H9 (cell line): Measurements from ENCODE around the gene MGMT. TPM values are rescaled to one million over a fixed set of nuclear protein-coding genes. Genes with fewer than 3 reads are reported as not detected.

Experiments
- DNase-seq: peaks from one replicate; pipeline ENCODE4 v3.0.0-alpha.2; 2017
- H2AFZ ChIP-seq: one replicate; pipeline ENCODE4 v1.6.1; 2013; ENCODE audit warnings: mild to moderate bottlenecking, low read length, control low read depth, moderate library complexity
- H2AK5ac ChIP-seq: 2 replicates; pipeline ENCODE4 v1.6.1; 2013; ENCODE audit warnings: low read length, control low read depth, mixed read lengths; ENCODE audit not compliant: insufficient read length
- H2BK120ac ChIP-seq: one replicate; pipeline ENCODE4 v1.6.1; 2013; ENCODE audit warnings: low read depth, mild to moderate bottlenecking, low read length, control low read depth, inconsistent platforms; ENCODE audit not compliant: poor library complexity, severe bottlenecking
- H2BK12ac ChIP-seq: 2 replicates; pipeline ENCODE4 v1.6.1; 2013; ENCODE audit warnings: low read length, control low read depth, mixed read lengths, low read depth; ENCODE audit not compliant: insufficient read length
- H2BK15ac ChIP-seq: 2 replicates; pipeline ENCODE4 v1.6.1; 2013; ENCODE audit warnings: low read depth, low read length, control low read depth
- H2BK20ac ChIP-seq: one replicate; pipeline ENCODE4 v1.6.1; 2013; ENCODE audit warnings: low read depth, mild to moderate bottlenecking, low read length, control low read depth, inconsistent platforms; ENCODE audit not compliant: poor library complexity, severe bottlenecking
- H2BK5ac ChIP-seq: 2 replicates; pipeline ENCODE4 v1.6.1; 2013; ENCODE audit warnings: low read length, control low read depth, mixed read lengths; ENCODE audit not compliant: insufficient read length
- H3K14ac ChIP-seq: 2 replicates; pipeline ENCODE4 v1.6.1; 2013; ENCODE audit warnings: low read length, control low read depth; ENCODE audit not compliant: insufficient read depth
- H3K18ac ChIP-seq: 2 replicates; pipeline ENCODE4 v1.6.1; 2013; ENCODE audit warnings: low read depth, mild to moderate bottlenecking, mixed read lengths, low read length, control low read depth; ENCODE audit not compliant: insufficient read length
- H3K23ac ChIP-seq: 2 replicates; pipeline ENCODE4 v1.6.1; 2013; ENCODE audit warnings: low read length, control low read depth, mixed read lengths, low read depth; ENCODE audit not compliant: insufficient read length
- H3K23me2 ChIP-seq: 2 replicates; pipeline ENCODE4 v1.6.1; 2013; ENCODE audit warnings: low read depth, mild to moderate bottlenecking, mixed read lengths, low read length, control low read depth; ENCODE audit not compliant: insufficient read length, poor library complexity, severe bottlenecking
- H3K27ac ChIP-seq: 2 replicates; pipeline ENCODE4 v1.5.1; 2013; ENCODE audit warnings: low read length, control low read depth, mixed read lengths, low read depth; ENCODE audit not compliant: insufficient read length
- H3K27me3 ChIP-seq: 2 replicates; pipeline ENCODE4 v1.6.1; 2013; ENCODE audit warnings: low read length, control low read depth, inconsistent platforms; ENCODE audit not compliant: insufficient read depth
- H3K4ac ChIP-seq: 2 replicates; pipeline ENCODE4 v1.6.1; 2013; ENCODE audit warnings: low read depth, mild to moderate bottlenecking, control low read depth, inconsistent platforms, low read length, moderate library complexity
- H3K4me1 ChIP-seq: 2 replicates; pipeline ENCODE4 v1.6.1; 2013; ENCODE audit warnings: low read length, control low read depth, inconsistent platforms; ENCODE audit not compliant: insufficient read depth
- H3K4me2 ChIP-seq: 2 replicates; pipeline ENCODE4 v1.6.1; 2013; ENCODE audit warnings: low read length, control low read depth, mixed read lengths; ENCODE audit not compliant: insufficient read length, insufficient read depth
- H3K56ac ChIP-seq: 2 replicates; pipeline ENCODE4 v1.6.1; 2013; ENCODE audit warnings: low read depth, mild to moderate bottlenecking, mixed read lengths, low read length, control low read depth; ENCODE audit not compliant: insufficient read length
- H3K79me1 ChIP-seq: 2 replicates; pipeline ENCODE4 v1.6.1; 2013; ENCODE audit warnings: low read depth, mild to moderate bottlenecking, moderate library complexity, low read length, control low read depth, inconsistent platforms; ENCODE audit not compliant: insufficient read depth, poor library complexity, severe bottlenecking
- H3K79me2 ChIP-seq: 2 replicates; pipeline ENCODE4 v1.6.1; 2013; ENCODE audit warnings: low read length, control low read depth, inconsistent platforms; ENCODE audit not compliant: insufficient read depth
- H3K9ac ChIP-seq: 2 replicates; pipeline ENCODE4 v1.6.1; 2013; ENCODE audit warnings: low read length, control low read depth, mixed read lengths; ENCODE audit not compliant: insufficient read length; ENCODE audit errors: extremely low read depth
- H3K9me3 ChIP-seq: one replicate; pipeline ENCODE4 v1.6.1; 2013; ENCODE audit warnings: low read depth, low read length, inconsistent platforms; ENCODE audit not compliant: control insufficient read depth
- H3T11ph ChIP-seq: one replicate; pipeline ENCODE4 v1.6.1; 2013; ENCODE audit warnings: mild to moderate bottlenecking, low read length, control low read depth, inconsistent platforms
- H4K20me1 ChIP-seq: one replicate; pipeline ENCODE4 v1.6.1; 2013; ENCODE audit not compliant: control insufficient read depth, insufficient read length, insufficient read depth
- H4K5ac ChIP-seq: 2 replicates; pipeline ENCODE4 v1.6.1; 2013; ENCODE audit warnings: low read depth, mild to moderate bottlenecking, mixed read lengths, low read length, control low read depth; ENCODE audit not compliant: insufficient read length
- H4K8ac ChIP-seq: replicated peaks from 2 replicates; pipeline ENCODE4 v1.6.1; 2013; ENCODE audit warnings: low read length, control low read depth, mixed read lengths, low read depth; ENCODE audit not compliant: insufficient read length
- H4K91ac ChIP-seq: 2 replicates; pipeline ENCODE4 v1.6.1; 2013; ENCODE audit warnings: low read depth, mild to moderate bottlenecking, moderate library complexity, mixed read lengths, low read length, control low read depth; ENCODE audit not compliant: insufficient read length
- H3K27ac Mint-ChIP-seq, 3 experiments: 2 replicates in 2 of 3; 3 replicates in 1 of 3; pipeline ENCODE4 v1.8.0; 2020 to 2021; ENCODE audit warnings: mixed read lengths in 3 of 3, mild to moderate bottlenecking in 1 of 3, moderate library complexity in 1 of 3
- H3K27me3 Mint-ChIP-seq: 2 replicates; pipeline ENCODE4 v1.8.0; 2021; ENCODE audit warnings: low read depth, mild to moderate bottlenecking, moderate library complexity, mixed read lengths
- H3K36me3 Mint-ChIP-seq, 3 experiments: 2 replicates in 2 of 3; 3 replicates in 1 of 3; pipeline ENCODE4 v1.8.0; 2020 to 2021; ENCODE audit warnings: low read depth in 3 of 3, mixed read lengths in 3 of 3; ENCODE audit not compliant: insufficient read depth in 1 of 3
- H3K4me1 Mint-ChIP-seq, 2 experiments: 2 replicates each; pipeline ENCODE4 v1.8.0; 2020; ENCODE audit warnings: mixed read lengths in 2 of 2
- H3K4me3 Mint-ChIP-seq, 2 experiments: 2 replicates in 1 of 2; 3 replicates in 1 of 2; pipeline ENCODE4 v1.8.0; 2020 to 2021; ENCODE audit warnings: mild to moderate bottlenecking in 2 of 2, mixed read lengths in 2 of 2, moderate library complexity in 1 of 2
- H3K9me3 Mint-ChIP-seq, 2 experiments: 2 replicates in 1 of 2; 3 replicates in 1 of 2; pipeline ENCODE4 v1.8.0; 2020; ENCODE audit warnings: mild to moderate bottlenecking in 2 of 2, mixed read lengths in 2 of 2, moderate library complexity in 1 of 2
- CTCF ChIP-seq: fragments of 200-600 bp; sonication (generic); conservative IDR thresholded peaks from 3 replicates; pipeline ENCODE4 v1.8.0; 2021; ENCODE audit warnings: antibody characterized with exemption, mild to moderate bottlenecking
- WGBS: extraction: QIAGEN DNeasy Blood & Tissue Kit; methylation state at CpG from one replicate; pipeline ENCODE4 v1.1.7; 2013; ENCODE audit warnings: missing lambda C conversion rate, low lambda C conversion rate, mixed read lengths; ENCODE audit not compliant: insufficient read length; ENCODE audit errors: extremely low coverage; 5-methylcytosine and 5-hydroxymethylcytosine counted together
- total RNA-seq: library from RNA; stranded (reverse); gene quantifications from 2 replicates; pipeline ENCODE4 v1.2.1, GENCODE V29; 2021

The MGMT gene
- total RNA-seq, 1 experiment from 2014 or later: 18.4 TPM

DNA sequence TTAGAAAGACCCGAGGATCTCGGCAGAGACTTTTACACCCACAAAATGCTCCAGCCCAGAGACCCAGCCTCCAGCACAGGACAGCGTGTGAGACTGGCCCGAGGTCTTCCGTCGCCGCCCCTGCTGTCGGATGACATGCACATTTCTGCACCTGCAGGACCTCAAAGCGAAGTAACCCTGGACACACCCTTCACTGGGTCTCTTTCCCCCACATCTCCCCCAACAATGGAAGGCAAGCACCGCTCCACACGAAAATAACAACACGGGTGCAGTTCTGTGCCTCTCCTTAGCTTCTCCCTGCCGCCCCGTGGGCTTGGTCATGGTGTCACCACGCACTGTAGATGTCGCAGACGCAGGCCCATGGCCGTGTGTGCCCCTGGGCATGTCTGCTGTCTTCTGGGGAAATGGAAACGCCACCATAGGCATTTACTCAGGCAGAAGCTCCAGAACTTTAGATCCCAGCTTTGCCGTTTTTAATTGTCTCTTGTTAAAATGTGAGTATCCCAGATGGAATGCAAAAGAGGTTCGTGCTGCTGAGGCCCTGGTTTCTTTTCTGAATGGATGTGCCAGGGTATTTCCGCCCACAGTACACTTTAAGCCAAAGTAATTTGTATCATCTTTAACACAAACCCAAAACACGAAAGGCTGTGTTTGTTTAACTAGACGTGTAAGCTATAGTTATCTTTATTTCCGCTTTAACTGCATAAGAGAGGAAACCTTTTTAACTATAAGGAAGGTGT is 237.9 kb downstream of the MGMT start:
- Histone ChIP-seq H4K8ac (no peak overlapping the region), H2AK5ac (no peak overlapping the region), H3K27ac (no peak overlapping the region), H4K5ac (no peak overlapping the region), H3K23ac (no peak overlapping the region), H3K23me2 (no peaks in the 10 kb centered on the region), H2BK120ac (no peak overlapping the region), H3K4me2 (no peak overlapping the region), H4K91ac (no peak overlapping the region), H3K9me3 (no peaks in the 10 kb centered on the region), H3K9ac (no peak overlapping the region), H2BK12ac (no peak overlapping the region), H3K56ac (no peak overlapping the region), H2AFZ (no peak overlapping the region), H3K18ac (no peak overlapping the region), H4K20me1 (no peaks in the 10 kb centered on the region), H3K4me1 (no peaks in the 10 kb centered on the region), H3K4ac (no peak overlapping the region), H2BK20ac (no peak overlapping the region), H3K79me2 (no peaks in the 10 kb centered on the region), H3K14ac (no peak overlapping the region), H3K79me1 (no peaks in the 10 kb centered on the region), H2BK15ac (no peak overlapping the region), H2BK5ac (no peak overlapping the region), H3K27me3 (no peaks in the 10 kb centered on the region), H3T11ph (no peak overlapping the region)
- Mint-ChIP-seq H3K4me1 (peaks cover 20 to 25% of the 10 kb centered on the region in 2 experiments), H3K36me3 (peaks cover 2 to 4% (median 2%) of the 10 kb centered on the region in 3 experiments; a peak in 3 of 7 replicates), H3K27ac (peak overlapping the region in 1 of 3 experiments; percentile 76; a peak in 2 of 7 replicates), H3K9me3 (no peaks in the 10 kb centered on the region), H3K4me3 (no peak overlapping the region), H3K27me3 (no peaks in the 10 kb centered on the region)
- no peak for DNase-seq
- no CpG with 5 or more reads among the region's 25 CpGs for WGBS
- no peak for TF ChIP-seq CTCF
